H9 (cell line): ENCODE results near the gene ARID1B. TPM values are rescaled to one million over a fixed set of nuclear protein-coding genes. Genes with fewer than 3 reads are reported as not detected.

ENCODE experiments used
- DNase-seq: peaks from one replicate; pipeline ENCODE4 v3.0.0-alpha.2; 2017
- H2AFZ ChIP-seq: one replicate; pipeline ENCODE4 v1.6.1; 2013; ENCODE audit warnings: mild to moderate bottlenecking, low read length, control low read depth, moderate library complexity
- H2AK5ac ChIP-seq: 2 replicates; pipeline ENCODE4 v1.6.1; 2013; ENCODE audit warnings: low read length, control low read depth, mixed read lengths; ENCODE audit not compliant: insufficient read length
- H2BK120ac ChIP-seq: one replicate; pipeline ENCODE4 v1.6.1; 2013; ENCODE audit warnings: low read depth, mild to moderate bottlenecking, low read length, control low read depth, inconsistent platforms; ENCODE audit not compliant: poor library complexity, severe bottlenecking
- H2BK12ac ChIP-seq: 2 replicates; pipeline ENCODE4 v1.6.1; 2013; ENCODE audit warnings: low read length, control low read depth, mixed read lengths, low read depth; ENCODE audit not compliant: insufficient read length
- H2BK15ac ChIP-seq: 2 replicates; pipeline ENCODE4 v1.6.1; 2013; ENCODE audit warnings: low read depth, low read length, control low read depth
- H2BK20ac ChIP-seq: one replicate; pipeline ENCODE4 v1.6.1; 2013; ENCODE audit warnings: low read depth, mild to moderate bottlenecking, low read length, control low read depth, inconsistent platforms; ENCODE audit not compliant: poor library complexity, severe bottlenecking
- H2BK5ac ChIP-seq: 2 replicates; pipeline ENCODE4 v1.6.1; 2013; ENCODE audit warnings: low read length, control low read depth, mixed read lengths; ENCODE audit not compliant: insufficient read length
- H3K14ac ChIP-seq: 2 replicates; pipeline ENCODE4 v1.6.1; 2013; ENCODE audit warnings: low read length, control low read depth; ENCODE audit not compliant: insufficient read depth
- H3K18ac ChIP-seq: 2 replicates; pipeline ENCODE4 v1.6.1; 2013; ENCODE audit warnings: low read depth, mild to moderate bottlenecking, mixed read lengths, low read length, control low read depth; ENCODE audit not compliant: insufficient read length
- H3K23ac ChIP-seq: 2 replicates; pipeline ENCODE4 v1.6.1; 2013; ENCODE audit warnings: low read length, control low read depth, mixed read lengths, low read depth; ENCODE audit not compliant: insufficient read length
- H3K23me2 ChIP-seq: 2 replicates; pipeline ENCODE4 v1.6.1; 2013; ENCODE audit warnings: low read depth, mild to moderate bottlenecking, mixed read lengths, low read length, control low read depth; ENCODE audit not compliant: insufficient read length, poor library complexity, severe bottlenecking
- H3K27ac ChIP-seq: 2 replicates; pipeline ENCODE4 v1.5.1; 2013; ENCODE audit warnings: low read length, control low read depth, mixed read lengths, low read depth; ENCODE audit not compliant: insufficient read length
- H3K27me3 ChIP-seq: 2 replicates; pipeline ENCODE4 v1.6.1; 2013; ENCODE audit warnings: low read length, control low read depth, inconsistent platforms; ENCODE audit not compliant: insufficient read depth
- H3K4ac ChIP-seq: 2 replicates; pipeline ENCODE4 v1.6.1; 2013; ENCODE audit warnings: low read depth, mild to moderate bottlenecking, control low read depth, inconsistent platforms, low read length, moderate library complexity
- H3K4me1 ChIP-seq: 2 replicates; pipeline ENCODE4 v1.6.1; 2013; ENCODE audit warnings: low read length, control low read depth, inconsistent platforms; ENCODE audit not compliant: insufficient read depth
- H3K4me2 ChIP-seq: 2 replicates; pipeline ENCODE4 v1.6.1; 2013; ENCODE audit warnings: low read length, control low read depth, mixed read lengths; ENCODE audit not compliant: insufficient read length, insufficient read depth
- H3K56ac ChIP-seq: 2 replicates; pipeline ENCODE4 v1.6.1; 2013; ENCODE audit warnings: low read depth, mild to moderate bottlenecking, mixed read lengths, low read length, control low read depth; ENCODE audit not compliant: insufficient read length
- H3K79me1 ChIP-seq: 2 replicates; pipeline ENCODE4 v1.6.1; 2013; ENCODE audit warnings: low read depth, mild to moderate bottlenecking, moderate library complexity, low read length, control low read depth, inconsistent platforms; ENCODE audit not compliant: insufficient read depth, poor library complexity, severe bottlenecking
- H3K79me2 ChIP-seq: 2 replicates; pipeline ENCODE4 v1.6.1; 2013; ENCODE audit warnings: low read length, control low read depth, inconsistent platforms; ENCODE audit not compliant: insufficient read depth
- H3K9ac ChIP-seq: 2 replicates; pipeline ENCODE4 v1.6.1; 2013; ENCODE audit warnings: low read length, control low read depth, mixed read lengths; ENCODE audit not compliant: insufficient read length; ENCODE audit errors: extremely low read depth
- H3K9me3 ChIP-seq: one replicate; pipeline ENCODE4 v1.6.1; 2013; ENCODE audit warnings: low read depth, low read length, inconsistent platforms; ENCODE audit not compliant: control insufficient read depth
- H3T11ph ChIP-seq: one replicate; pipeline ENCODE4 v1.6.1; 2013; ENCODE audit warnings: mild to moderate bottlenecking, low read length, control low read depth, inconsistent platforms
- H4K20me1 ChIP-seq: one replicate; pipeline ENCODE4 v1.6.1; 2013; ENCODE audit not compliant: control insufficient read depth, insufficient read length, insufficient read depth
- H4K5ac ChIP-seq: 2 replicates; pipeline ENCODE4 v1.6.1; 2013; ENCODE audit warnings: low read depth, mild to moderate bottlenecking, mixed read lengths, low read length, control low read depth; ENCODE audit not compliant: insufficient read length
- H4K8ac ChIP-seq: replicated peaks from 2 replicates; pipeline ENCODE4 v1.6.1; 2013; ENCODE audit warnings: low read length, control low read depth, mixed read lengths, low read depth; ENCODE audit not compliant: insufficient read length
- H4K91ac ChIP-seq: 2 replicates; pipeline ENCODE4 v1.6.1; 2013; ENCODE audit warnings: low read depth, mild to moderate bottlenecking, moderate library complexity, mixed read lengths, low read length, control low read depth; ENCODE audit not compliant: insufficient read length
- H3K27ac Mint-ChIP-seq, 3 experiments: 2 replicates in 2 of 3; 3 replicates in 1 of 3; pipeline ENCODE4 v1.8.0; 2020 to 2021; ENCODE audit warnings: mixed read lengths in 3 of 3, mild to moderate bottlenecking in 1 of 3, moderate library complexity in 1 of 3
- H3K27me3 Mint-ChIP-seq: 2 replicates; pipeline ENCODE4 v1.8.0; 2021; ENCODE audit warnings: low read depth, mild to moderate bottlenecking, moderate library complexity, mixed read lengths
- H3K36me3 Mint-ChIP-seq, 3 experiments: 2 replicates in 2 of 3; 3 replicates in 1 of 3; pipeline ENCODE4 v1.8.0; 2020 to 2021; ENCODE audit warnings: low read depth in 3 of 3, mixed read lengths in 3 of 3; ENCODE audit not compliant: insufficient read depth in 1 of 3
- H3K4me1 Mint-ChIP-seq, 2 experiments: 2 replicates each; pipeline ENCODE4 v1.8.0; 2020; ENCODE audit warnings: mixed read lengths in 2 of 2
- H3K4me3 Mint-ChIP-seq, 2 experiments: 2 replicates in 1 of 2; 3 replicates in 1 of 2; pipeline ENCODE4 v1.8.0; 2020 to 2021; ENCODE audit warnings: mild to moderate bottlenecking in 2 of 2, mixed read lengths in 2 of 2, moderate library complexity in 1 of 2
- H3K9me3 Mint-ChIP-seq, 2 experiments: 2 replicates in 1 of 2; 3 replicates in 1 of 2; pipeline ENCODE4 v1.8.0; 2020; ENCODE audit warnings: mild to moderate bottlenecking in 2 of 2, mixed read lengths in 2 of 2, moderate library complexity in 1 of 2
- CTCF ChIP-seq: fragments of 200-600 bp; sonication (generic); conservative IDR thresholded peaks from 3 replicates; pipeline ENCODE4 v1.8.0; 2021; ENCODE audit warnings: antibody characterized with exemption, mild to moderate bottlenecking
- WGBS: extraction: QIAGEN DNeasy Blood & Tissue Kit; methylation state at CpG from one replicate; pipeline ENCODE4 v1.1.7; 2013; ENCODE audit warnings: missing lambda C conversion rate, low lambda C conversion rate, mixed read lengths; ENCODE audit not compliant: insufficient read length; ENCODE audit errors: extremely low coverage; 5-methylcytosine and 5-hydroxymethylcytosine counted together
- total RNA-seq: library from RNA; stranded (reverse); gene quantifications from 2 replicates; pipeline ENCODE4 v1.2.1, GENCODE V29; 2021

Gene ARID1B
- total RNA-seq, 1 experiment from 2014 or later = 88.2 TPM

- Histone ChIP-seq H2BK15ac (no peak overlapping the region), H3K18ac (no peak overlapping the region), H3K27me3 (no peaks in the 10 kb centered on the region), H3K27ac (no peak overlapping the region), H2BK120ac (no peak overlapping the region), H3K4ac (no peak overlapping the region), H2BK20ac (no peak overlapping the region), H3K9me3 (no peaks in the 10 kb centered on the region), H3K4me2 (no peak overlapping the region), H3K9ac (no peak overlapping the region), H2BK5ac (no peak overlapping the region), H3K79me1 (no peaks in the 10 kb centered on the region), H3K56ac (no peak overlapping the region), H4K20me1 (peaks cover 3% of the 10 kb centered on the region), H3T11ph (no peak overlapping the region), H2AFZ (no peak overlapping the region), H4K91ac (no peak overlapping the region), H4K5ac (no peak overlapping the region), H3K4me1 (no peaks in the 10 kb centered on the region; the same call in 1 of the 2 replicates), H3K79me2 (no peaks in the 10 kb centered on the region), H2AK5ac (no peak overlapping the region), H3K23me2 (no peaks in the 10 kb centered on the region), H3K23ac (no peak overlapping the region), H2BK12ac (no peak overlapping the region), H3K14ac (no peak overlapping the region), H4K8ac (no peak overlapping the region)
- Mint-ChIP-seq H3K4me3 (no peak overlapping the region), H3K4me1 (peaks cover 4 to 13% of the 10 kb centered on the region in 2 experiments), H3K27me3 (no peaks in the 10 kb centered on the region), H3K36me3 (peaks cover 26 to 59% (median 54%) of the 10 kb centered on the region in 3 experiments; a peak in 6 of 7 replicates), H3K27ac (no peak overlapping the region), H3K9me3 (no peaks in the 10 kb centered on the region)
- no peak for TF ChIP-seq CTCF
- no CpG with 5 or more reads among the region's 6 CpGs for WGBS
- DNase-seq = no peak
Measured at GRCh38 chr6:157196391-157196790, 419.2 kb downstream of the ARID1B start.
